ENCODE results near the gene USP20.
A peak's percentile ranks its signal among the peaks of the same experiment; 100 is the strongest.

GRCh38 chr9:129885018-129885669 lies 49.9 kb downstream of the USP20 start:
- TF ChIP-seq POLR2A (IDR thresholded peaks at IDR 0.05; ENCODE audit: low read depth, low read length) (peak; percentile 24), TAF1 (IDR thresholded peaks at IDR 0.05; ENCODE audit: borderline replicate concordance, low read depth, low read length) (no peak)

All from GM12892 (cell line).